Naive thymus-derived CD4-positive, alpha-beta T cell (primary cell): Measurements from ENCODE around the gene NOL9. TPM values are rescaled to one million over a fixed set of nuclear protein-coding genes. Genes with fewer than 3 reads are reported as not detected.
"Not testable (repeated sequence)": the region's sequence is repeated elsewhere in the genome, so short reads cannot be mapped to it uniquely, and the experiment has no call there.

Experiments
- ATAC-seq: fragments of 150-1000 bp; cut with Tn5 transposase; 2 replicates; pipeline ENCODE4 v1.10.0; 2021; ENCODE audit warnings: mild to moderate bottlenecking, moderate library complexity
- CTCF ChIA-PET: fragments of 350-600 bp; sonication (Branson Sonifier 250); formaldehyde crosslinking; loops from one replicate; lab custom pipeline; 2021; ENCODE audit warnings: antibody characterized with exemption; lab: Charles Lee
- POLR2A ChIA-PET: fragments of 350-600 bp; sonication (Branson Sonifier 250); formaldehyde crosslinking; loops from one replicate; lab custom pipeline; 2021; ENCODE audit warnings: antibody characterized with exemption, inconsistent platforms; lab: Charles Lee
- DNase-seq, 9 donors: peaks; one replicate each; pipeline versions ENCODE4 v3.0.0 to v3.0.0-alpha.2; 2020 to 2022; ENCODE audit warnings: mixed read lengths in 1 of 9
- H3K27ac ChIP-seq: one replicate; pipeline ENCODE4 v1.7.0; 2013; ENCODE audit warnings: mild to moderate bottlenecking, low read depth, low read length, moderate library complexity
- H3K27me3 ChIP-seq, 2 donors: one replicate each; pipeline ENCODE4 v1.7.0; 2013; ENCODE audit warnings: low read length in 2 of 2, mild to moderate bottlenecking in 2 of 2, moderate library complexity in 2 of 2; ENCODE audit not compliant: control insufficient read depth in 2 of 2, insufficient read depth in 2 of 2
- H3K36me3 ChIP-seq, 3 experiments: 1 replicate in 2 of 3; 2 replicates in 1 of 3; pipeline ENCODE4 v1.7.0; 2013; ENCODE audit warnings: low read length in 3 of 3, mild to moderate bottlenecking in 3 of 3, moderate library complexity in 1 of 3; ENCODE audit not compliant: insufficient read depth in 3 of 3, control insufficient read depth in 2 of 3
- H3K4me1 ChIP-seq, 2 donors: one replicate each; pipeline ENCODE4 v1.7.0; 2013; ENCODE audit warnings: low read length in 2 of 2, mild to moderate bottlenecking in 2 of 2, moderate library complexity in 1 of 2; ENCODE audit not compliant: control insufficient read depth in 2 of 2, insufficient read depth in 2 of 2
- H3K4me3 ChIP-seq: 2 replicates; pipeline ENCODE4 v1.7.0; 2013; ENCODE audit warnings: mild to moderate bottlenecking, low read length
- H3K9me3 ChIP-seq, 3 experiments: 1 replicate in 2 of 3; 2 replicates in 1 of 3; pipeline ENCODE4 v1.7.0; 2013; ENCODE audit warnings: low read length in 3 of 3; ENCODE audit not compliant: control insufficient read depth in 2 of 3
- H3K27ac Mint-ChIP-seq, 9 donors: one replicate each; pipeline ENCODE4 v1.8.0; 2020 to 2022; ENCODE audit warnings: mixed read lengths in 9 of 9, mild to moderate bottlenecking in 8 of 9, moderate library complexity in 5 of 9, inconsistent platforms in 2 of 9
- H3K27me3 Mint-ChIP-seq, 5 donors: one replicate each; pipeline ENCODE4 v1.8.0; 2021 to 2022; ENCODE audit warnings: mixed read lengths in 5 of 5, mild to moderate bottlenecking in 1 of 5
- H3K36me3 Mint-ChIP-seq, 5 donors: one replicate each; pipeline ENCODE4 v1.8.0; 2020 to 2022; ENCODE audit warnings: mixed read lengths in 5 of 5, mild to moderate bottlenecking in 3 of 5, inconsistent platforms in 1 of 5
- H3K4me1 Mint-ChIP-seq, 7 donors: one replicate each; pipeline ENCODE4 v1.8.0; 2020 to 2022; ENCODE audit warnings: mixed read lengths in 7 of 7, mild to moderate bottlenecking in 3 of 7, inconsistent platforms in 1 of 7
- H3K4me3 Mint-ChIP-seq, 10 donors: one replicate each; pipeline ENCODE4 v1.8.0; 2020 to 2022; ENCODE audit warnings: mild to moderate bottlenecking in 10 of 10, mixed read lengths in 10 of 10, moderate library complexity in 6 of 10, inconsistent platforms in 2 of 10
- H3K9me3 Mint-ChIP-seq, 11 donors: one replicate each; pipeline ENCODE4 v1.8.0; 2020 to 2022; ENCODE audit warnings: mixed read lengths in 11 of 11, mild to moderate bottlenecking in 4 of 11, inconsistent platforms in 1 of 11, moderate library complexity in 1 of 11
- intact Hi-C, 2 donors: fragments of 100-400 bp; cut with micrococcal nuclease; formaldehyde crosslinking; loops; one replicate each; pipeline ENCODE4 v1.15.1; 2023
- polyA plus RNA-seq, 2 donors: library from polyadenylated mRNA; unstranded; fragments of 300-500 nt; fragmentation: Illumina TruSeq; gene quantifications; one replicate each; pipeline ENCODE4 v1.2.3, GENCODE V29; 2021
- total RNA-seq, 6 experiments: library from RNA in 5 of 6; stranded (reverse) in 5 of 6; gene quantifications; 1 replicate in 5 of 6; 2 replicates in 1 of 6; pipeline ENCODE4 v1.2.3 and lab custom pipeline; 2021 to 2026

The NOL9 gene
- total and polyA plus RNA-seq, 7 experiments from 2014 or later = 13.4 to 80.6 (median 57.4) TPM

GRCh38 chr1:6572653-6573383 is 18.5 kb upstream of the NOL9 start:
- POLR2A ChIA-PET = no interaction called here
- no peaks in the 10 kb centered on the region for H3K9me3 ChIP-seq
- Mint-ChIP-seq H3K36me3 (peaks cover 0 to 5% (median 0%) of the 10 kb centered on the region in 5 donors), H3K27ac (peak overlapping the region in 1 of 9 donors; percentile 57), H3K27me3 (peaks cover 0 to 16% (median 0%) of the 10 kb centered on the region in 5 donors), H3K4me3 (no peak overlapping the region), H3K4me1 (peaks cover 0 to 6% (median 0%) of the 10 kb centered on the region in 7 donors), H3K9me3 (peaks cover 0 to 6% (median 3%) of the 10 kb centered on the region in 11 donors)
- H3K36me3 ChIP-seq = no peaks in the 10 kb centered on the region
- intact Hi-C loops = no loop called here
- H3K27ac ChIP-seq = no peak overlapping the region
- CTCF ChIA-PET = no interaction called here
- no peak overlapping the region for H3K4me3 ChIP-seq
- no peaks in the 10 kb centered on the region for H3K4me1 ChIP-seq
- no peak for DNase-seq
- H3K27me3 ChIP-seq = no peaks in the 10 kb centered on the region
- ATAC-seq = no peak

- Mint-ChIP-seq H3K27me3 (peaks cover 0 to 16% (median 0%) of the 10 kb centered on the region in 5 donors), H3K36me3 (peaks cover 0 to 5% (median 0%) of the 10 kb centered on the region in 5 donors), H3K4me3 (no peak overlapping the region), H3K9me3 (peaks cover 0 to 6% (median 3%) of the 10 kb centered on the region in 11 donors), H3K4me1 (peaks cover 0 to 6% (median 0%) of the 10 kb centered on the region in 7 donors), H3K27ac (no peak overlapping the region)
- DNase-seq (no peak), ATAC-seq (no peak)
- no peak overlapping the region for H3K4me3 ChIP-seq
- ChIA-PET CTCF (no interaction called here), POLR2A (interaction anchor here (1.0 kb wide), 1 partner anchor 16 kb away, joined by 3 read pairs; the partner anchor contains the start of gene TAS1R1)
- H3K4me1 ChIP-seq = no peaks in the 10 kb centered on the region
- no peaks in the 10 kb centered on the region for H3K36me3 ChIP-seq
- no peaks in the 10 kb centered on the region for H3K9me3 ChIP-seq
- H3K27me3 ChIP-seq = no peaks in the 10 kb centered on the region
- H3K27ac ChIP-seq = no peak overlapping the region
- intact Hi-C loops = no loop called here
These were observed 16.7 kb upstream of the NOL9 start for GRCh38 chr1:6570987-6571386.

- Mint-ChIP-seq H3K36me3 (peaks cover 0 to 5% (median 0%) of the 10 kb centered on the region in 5 donors), H3K27ac (no peak overlapping the region), H3K4me1 (peaks cover 0 to 6% (median 0%) of the 10 kb centered on the region in 7 donors), H3K27me3 (peaks cover 0 to 16% (median 0%) of the 10 kb centered on the region in 5 donors), H3K4me3 (no peak overlapping the region), H3K9me3 (peaks cover 0 to 6% (median 3%) of the 10 kb centered on the region in 11 donors)
- Histone ChIP-seq H3K9me3 (no peaks in the 10 kb centered on the region), H3K27me3 (no peaks in the 10 kb centered on the region), H3K4me1 (no peaks in the 10 kb centered on the region), H3K27ac (no peak overlapping the region), H3K36me3 (no peaks in the 10 kb centered on the region), H3K4me3 (no peak overlapping the region)
- intact Hi-C loops = no loop called here
- POLR2A ChIA-PET = no interaction called here
- DNase-seq (no peak), ATAC-seq (no peak)
- CTCF ChIA-PET = no interaction called here
These were observed 15.8 kb upstream of the NOL9 start for GRCh38 chr1:6570100-6570499.

- Mint-ChIP-seq H3K9me3 (peaks cover 0 to 6% (median 3%) of the 10 kb centered on the region in 11 donors), H3K27me3 (peaks cover 0 to 16% (median 0%) of the 10 kb centered on the region in 5 donors), H3K4me3 (peak overlapping the region in 1 of 10 donors; percentile 7), H3K4me1 (peaks cover 0 to 6% (median 0%) of the 10 kb centered on the region in 7 donors), H3K27ac (no peak overlapping the region), H3K36me3 (peaks cover 0 to 5% (median 0%) of the 10 kb centered on the region in 5 donors)
- Histone ChIP-seq H3K27ac (no peak overlapping the region), H3K36me3 (no peaks in the 10 kb centered on the region), H3K4me3 (no peak overlapping the region), H3K4me1 (no peaks in the 10 kb centered on the region), H3K9me3 (no peaks in the 10 kb centered on the region), H3K27me3 (no peaks in the 10 kb centered on the region)
- ATAC-seq (no peak), DNase-seq (no peak)
- POLR2A ChIA-PET = interaction anchor here (1.0 kb wide), 1 partner anchor 62 kb away, joined by 3 read pairs; no protein-coding TSS in a partner anchor
- intact Hi-C loops = no loop called here
- CTCF ChIA-PET = no interaction called here
These were observed 14.7 kb upstream of the NOL9 start for GRCh38 chr1:6569033-6569432.

GRCh38 chr1:6560267-6560666 is 6.0 kb upstream of the NOL9 start:
- no peak for ATAC-seq
- CTCF ChIA-PET = interaction anchor here (0.6 kb wide), 1 partner anchor 127 kb away, joined by 4 read pairs; no protein-coding TSS in a partner anchor
- intact Hi-C loops = no loop called here
- H3K36me3 ChIP-seq = no peaks in the 10 kb centered on the region
- Mint-ChIP-seq H3K36me3 (no peaks in the 10 kb centered on the region), H3K9me3 (no peaks in the 10 kb centered on the region), H3K27ac (peak overlapping the region in 1 of 9 donors; percentile 34), H3K27me3 (peaks cover 0 to 2% (median 0%) of the 10 kb centered on the region in 5 donors), H3K4me3 (no peak overlapping the region), H3K4me1 (peaks cover 0 to 3% (median 0%) of the 10 kb centered on the region in 7 donors)
- H3K4me1 ChIP-seq = no peaks in the 10 kb centered on the region
- H3K9me3 ChIP-seq = no peaks in the 10 kb centered on the region
- H3K27ac ChIP-seq = no peak overlapping the region
- POLR2A ChIA-PET = interaction anchor here (1.0 kb wide), 1 partner anchor 39 kb away, joined by 3 read pairs; no protein-coding TSS in a partner anchor
- no peak overlapping the region for H3K4me3 ChIP-seq
- H3K27me3 ChIP-seq = no peaks in the 10 kb centered on the region
- no peak for DNase-seq

GRCh38 chr1:6559161-6559560 is 4.8 kb upstream of the NOL9 start:
- H3K4me3 Mint-ChIP-seq, H3K27ac ChIP-seq, ATAC-seq, H3K27me3 Mint-ChIP-seq, H3K36me3 ChIP-seq, H3K27me3 ChIP-seq, CTCF ChIA-PET, H3K36me3 Mint-ChIP-seq, DNase-seq, H3K4me1 ChIP-seq, H3K4me3 ChIP-seq, H3K4me1 Mint-ChIP-seq, H3K9me3 ChIP-seq, H3K9me3 Mint-ChIP-seq, H3K27ac Mint-ChIP-seq: not testable (repeated sequence)
- POLR2A ChIA-PET = interaction anchor here (1.1 kb wide), 1 partner anchor 22 kb away, joined by 4 read pairs; no protein-coding TSS in a partner anchor
- intact Hi-C loops = loop anchor here (10.0 kb wide), 1 partner anchor 226 kb away; the partner anchor contains the start of gene CAMTA1 (in 2 of the 2)
